ENCODE data around the gene HNRNPA1. TPM values are rescaled to one million over a fixed set of nuclear protein-coding genes. Genes with fewer than 3 reads are reported as not detected.
"Not testable (repeated sequence)": the region's sequence is repeated elsewhere in the genome, so short reads cannot be mapped to it uniquely, and the experiment has no call there.

HNRNPA1 gene
- total and polyA plus RNA-seq, 2 of the 4 experiments (the other 2 are of a cell fraction) = 747 to 1,409 TPM

- H2BK120ac ChIP-seq (ENCODE audit: low read depth, low read length); H3K4me2 ChIP-seq (ENCODE audit: low read depth, low read length); H3K9ac ChIP-seq (ENCODE audit: low read depth, low read length); in situ Hi-C loops (cut with MboI; ENCODE audit: low sequenced_read_pairs); H4K5ac ChIP-seq (ENCODE audit: low read depth, low read length); H3K4me1 ChIP-seq (ENCODE audit: control insufficient read depth, insufficient read depth, low read length); H3K4me3 ChIP-seq (ENCODE audit: insufficient read depth, low read depth, low read length); H3K27me3 ChIP-seq (ENCODE audit: control insufficient read depth, insufficient read depth, low read length); H2AK5ac ChIP-seq (ENCODE audit: low read depth, low read length); H4K91ac ChIP-seq (ENCODE audit: insufficient read depth, low read depth, low read length); H3K14ac ChIP-seq (replicated peaks; ENCODE audit: low read depth, low read length); ATAC-seq (ENCODE audit: low read depth); H2AK9ac ChIP-seq (replicated peaks; ENCODE audit: low read depth, low read length, poor library complexity); H3K56ac ChIP-seq (ENCODE audit: extremely low read depth, insufficient read depth, low read length); H3K9me3 ChIP-seq (ENCODE audit: control insufficient read depth, insufficient read depth, low read length); H2BK15ac ChIP-seq (ENCODE audit: low read depth, low read length); DNase-seq; intact Hi-C loops (cut with micrococcal nuclease); H2BK20ac ChIP-seq (ENCODE audit: low read depth, low read length); H2AFZ ChIP-seq (replicated peaks; ENCODE audit: low read length, poor library complexity); H2BK5ac ChIP-seq (ENCODE audit: low read depth, low read length, poor library complexity, severe bottlenecking); dilution Hi-C loops (cut with HindIII; ENCODE audit: low sequenced_read_pairs, unreplicated experiment); H3K9me1 ChIP-seq (ENCODE audit: insufficient read depth, low read length); H3K4ac ChIP-seq (ENCODE audit: low read depth, low read length); H3K23ac ChIP-seq (ENCODE audit: low read depth, low read length); H3K18ac ChIP-seq (ENCODE audit: low read depth, low read length); H4K8ac ChIP-seq (ENCODE audit: low read depth in 2 of 2, low read length in 2 of 2); H3K27ac ChIP-seq (ENCODE audit: insufficient read depth, low read length); POLR2A ChIA-PET (ENCODE audit: unreplicated experiment): not testable (repeated sequence)
- CTCF ChIA-PET = interaction anchor here (0.6 to 1.0 kb wide), 4 partner anchors 10 to 65 kb away, joined by 3 to 5 read pairs (median 4); partner anchors contain the start of gene COPZ1
- BruUV-seq (replicated peaks) = TSS peak; percentile 45
- H4K20me1 ChIP-seq (ENCODE audit: insufficient read depth, low read length) = peaks cover 83% of the 10 kb centered on the region
- WGBS, 2 experiments (ENCODE audit: extremely low coverage in 2 of 2, insufficient read length in 1 of 2) = 20% methylated on average over 1 of the region's 2 CpGs; no CpG with 5 or more reads in 1 of the 2 experiments
- peaks cover 12 to 37% of the 10 kb centered on the region in 2 experiments for H3K79me1 ChIP-seq (ENCODE audit: low read depth in 1 of 2, low read length in 2 of 2)
- H3K36me3 ChIP-seq (ENCODE audit: control insufficient read depth, insufficient read depth, low read length) = peaks cover 42% of the 10 kb centered on the region
Measured at GRCh38 chr12:54284070-54284780, 3.7 kb downstream of the HNRNPA1 start.

Measured in IMR-90 (cell line).